HepG2 (cell line): ENCODE results near the gene NR1H3. TPM values are rescaled to one million over a fixed set of nuclear protein-coding genes. Genes with fewer than 3 reads are reported as not detected.

Experiments
- JUN ChIP-seq: sonication (generic); formaldehyde crosslinking; IDR thresholded peaks from 2 replicates; pipeline ENCODE4 v1.4.0; 2020; ENCODE audit warnings: mild to moderate bottlenecking, missing genetic modification reagents
- NR2F1 ChIP-seq, 2 experiments: fragments of 450-650 bp in 1 of 2; formaldehyde crosslinking in 1 of 2; IDR thresholded peaks; 2 replicates each; pipeline versions ENCODE4 v1.5.0 to v1.6.1; 2016 to 2020; ENCODE audit warnings: mild to moderate bottlenecking in 1 of 2, missing compliant biosample characterization in 1 of 2, missing genetic modification reagents in 1 of 2, moderate library complexity in 1 of 2
- PCBP1 ChIP-seq: fragments of 200-400 bp; formaldehyde crosslinking; IDR thresholded peaks from 2 replicates; pipeline ENCODE4 v1.6.1; 2017; ENCODE audit warnings: mild to moderate bottlenecking, low read depth, low read length, borderline replicate concordance
- SNAI1 ChIP-seq: sonication (generic); formaldehyde crosslinking; IDR thresholded peaks from 2 replicates; pipeline ENCODE4 v1.5.0; 2020; ENCODE audit warnings: mild to moderate bottlenecking, missing genetic modification reagents, borderline replicate concordance
- YY1 ChIP-seq: IDR thresholded peaks from 2 replicates; pipeline ENCODE4 v1.6.1; 2011; ENCODE audit warnings: low read length, low read depth, moderate library complexity, mild to moderate bottlenecking; ENCODE audit not compliant: insufficient read depth, insufficient replicate concordance
- ZNF615 ChIP-seq: sonication (generic); formaldehyde crosslinking; IDR thresholded peaks from 2 replicates; pipeline ENCODE4 v1.5.0; 2020; ENCODE audit warnings: mild to moderate bottlenecking, missing genetic modification reagents, borderline replicate concordance
- ZNF746 ChIP-seq: sonication (generic); formaldehyde crosslinking; IDR thresholded peaks from 2 replicates; pipeline ENCODE4 v1.8.0; 2022; ENCODE audit warnings: mild to moderate bottlenecking, missing genetic modification reagents
- polyA plus RNA-seq, 8 experiments: library from polyadenylated mRNA; depleted of rRNA in 3 of 8; stranded (reverse) in 7 of 8; unstranded in 1 of 8; fragments of >200 nt; fragmentation: Illumina TruSeq in 4 of 8; extraction: Trizol in 4 of 8; gene quantifications; 2 replicates each; pipeline versions ENCODE4 v1.2.1 to v1.2.3, GENCODE V29; 2011 to 2016; ENCODE audit warnings: low read depth in 4 of 8, missing spikeins in 1 of 8, mixed read lengths in 1 of 8; ENCODE audit not compliant: insufficient read depth in 1 of 8
- total RNA-seq, 5 experiments: library from RNA; depleted of rRNA; stranded (reverse); fragments of >200 nt; fragmentation: Illumina TruSeq; extraction: Trizol; gene quantifications; 2 replicates each; pipeline ENCODE4 v1.2.3, GENCODE V29; 2016; ENCODE audit warnings: low read depth in 1 of 5
- TF ChIP-seq, protein P1 (sequence below): sonication (generic); formaldehyde crosslinking; IDR thresholded peaks from 2 replicates; pipeline ENCODE4 v1.4.0; 2020; ENCODE audit warnings: missing genetic modification reagents, borderline replicate concordance
- TF ChIP-seq, protein P2 (sequence below): sonication (generic); formaldehyde crosslinking; IDR thresholded peaks from 2 replicates; pipeline ENCODE4 v1.8.0; 2022; ENCODE audit warnings: missing genetic modification reagents, mild to moderate bottlenecking, inconsistent platforms, borderline replicate concordance
- TF ChIP-seq, protein P3 (sequence below): sonication (generic); formaldehyde crosslinking; conservative IDR thresholded peaks from 2 replicates; pipeline ENCODE4 v1.8.1; 2023; ENCODE audit warnings: missing genetic modification reagents
- TF ChIP-seq, protein P4 (sequence below): sonication (generic); formaldehyde crosslinking; IDR thresholded peaks from 2 replicates; pipeline ENCODE4 v1.5.0; 2020; ENCODE audit warnings: mild to moderate bottlenecking, missing genetic modification reagents
- TF ChIP-seq, protein P5 (sequence below): sonication (generic); formaldehyde crosslinking; IDR thresholded peaks from 2 replicates; pipeline ENCODE4 v1.4.0; 2020; ENCODE audit warnings: missing genetic modification reagents, low read depth, mild to moderate bottlenecking, borderline replicate concordance
- TF ChIP-seq, protein P6 (sequence below): IDR thresholded peaks from 2 replicates; pipeline ENCODE4 v1.6.1; 2012; ENCODE audit warnings: low read depth, low read length, improper control_type of control experiment
- TF ChIP-seq, protein P7 (sequence below): IDR thresholded peaks from 2 replicates; pipeline ENCODE4 v1.4.0; 2020; ENCODE audit warnings: mild to moderate bottlenecking, missing genetic modification reagents

NR1H3 gene
- total and polyA plus RNA-seq, 2 of the 13 experiments (the other 11 are each of a cell fraction or from before 2014, with no cell fraction given) = 41.8 to 102 TPM

DNA sequence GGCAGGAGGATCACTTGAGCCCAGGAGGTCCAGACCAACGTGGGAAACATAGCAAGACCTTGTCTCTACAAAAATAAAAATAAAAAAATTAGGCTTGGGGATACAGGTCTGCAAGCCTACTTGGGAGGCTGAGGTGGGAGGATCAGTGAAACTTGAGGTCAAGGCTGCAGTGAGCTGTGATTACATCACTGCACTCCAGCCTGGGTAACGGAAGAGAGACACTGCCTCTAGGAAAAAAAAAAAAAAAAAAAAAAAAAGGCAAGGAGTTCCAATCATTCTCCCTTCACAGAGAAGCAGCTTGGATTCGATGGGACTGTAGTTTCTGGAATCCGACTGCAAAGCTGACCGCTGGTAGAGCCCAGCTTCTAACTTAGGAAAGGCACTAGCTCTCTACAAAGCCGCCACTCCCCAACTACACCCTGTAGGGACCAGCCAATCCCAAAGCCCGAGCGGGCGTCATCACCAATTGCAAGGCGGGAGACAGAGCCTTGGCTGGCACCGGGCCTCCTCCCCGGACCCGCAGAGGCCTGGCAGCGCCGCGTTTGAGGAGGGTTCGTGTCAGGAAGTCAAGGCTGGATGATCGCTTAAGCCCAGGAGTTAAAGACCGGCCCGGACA is 43.7 kb upstream of the NR1H3 start (continued):
- TF ChIP-seq, protein P1, sequence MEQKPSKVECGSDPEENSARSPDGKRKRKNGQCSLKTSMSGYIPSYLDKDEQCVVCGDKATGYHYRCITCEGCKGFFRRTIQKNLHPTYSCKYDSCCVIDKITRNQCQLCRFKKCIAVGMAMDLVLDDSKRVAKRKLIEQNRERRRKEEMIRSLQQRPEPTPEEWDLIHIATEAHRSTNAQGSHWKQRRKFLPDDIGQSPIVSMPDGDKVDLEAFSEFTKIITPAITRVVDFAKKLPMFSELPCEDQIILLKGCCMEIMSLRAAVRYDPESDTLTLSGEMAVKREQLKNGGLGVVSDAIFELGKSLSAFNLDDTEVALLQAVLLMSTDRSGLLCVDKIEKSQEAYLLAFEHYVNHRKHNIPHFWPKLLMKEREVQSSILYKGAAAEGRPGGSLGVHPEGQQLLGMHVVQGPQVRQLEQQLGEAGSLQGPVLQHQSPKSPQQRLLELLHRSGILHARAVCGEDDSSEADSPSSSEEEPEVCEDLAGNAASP (CRISPR knock-in tag) = peak; percentile 26; the same call in 1 of the 2 replicates
- no peak for TF ChIP-seq NR2F1 (CRISPR knock-in tag; IDR thresholded peaks at IDR 0.05)
- no peak for TF ChIP-seq SNAI1
- TF ChIP-seq ZNF615 (CRISPR knock-in tag) = no peak
- no peak for TF ChIP-seq PCBP1
- TF ChIP-seq, protein P2, sequence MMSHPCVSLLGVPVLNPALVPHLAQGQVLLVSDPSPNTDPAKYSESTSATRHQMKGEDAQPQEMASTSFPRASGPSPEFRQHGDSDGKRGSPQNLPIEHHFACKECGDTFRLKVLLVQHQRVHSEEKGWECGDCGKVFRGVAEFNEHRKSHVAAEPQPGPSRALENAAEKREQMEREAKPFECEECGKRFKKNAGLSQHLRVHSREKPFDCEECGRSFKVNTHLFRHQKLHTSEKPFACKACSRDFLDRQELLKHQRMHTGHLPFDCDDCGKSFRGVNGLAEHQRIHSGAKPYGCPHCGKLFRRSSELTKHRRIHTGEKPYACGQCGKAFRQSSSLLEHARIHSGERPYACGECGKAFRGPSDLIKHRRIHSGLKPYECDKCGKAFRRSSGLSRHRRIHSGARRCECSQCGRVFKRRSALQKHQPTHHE = no peak
- 0 out of 2 replicates have a peak, but pooled peaks have one; percentile 20 for TF ChIP-seq ZNF746
- TF ChIP-seq, protein P3, sequence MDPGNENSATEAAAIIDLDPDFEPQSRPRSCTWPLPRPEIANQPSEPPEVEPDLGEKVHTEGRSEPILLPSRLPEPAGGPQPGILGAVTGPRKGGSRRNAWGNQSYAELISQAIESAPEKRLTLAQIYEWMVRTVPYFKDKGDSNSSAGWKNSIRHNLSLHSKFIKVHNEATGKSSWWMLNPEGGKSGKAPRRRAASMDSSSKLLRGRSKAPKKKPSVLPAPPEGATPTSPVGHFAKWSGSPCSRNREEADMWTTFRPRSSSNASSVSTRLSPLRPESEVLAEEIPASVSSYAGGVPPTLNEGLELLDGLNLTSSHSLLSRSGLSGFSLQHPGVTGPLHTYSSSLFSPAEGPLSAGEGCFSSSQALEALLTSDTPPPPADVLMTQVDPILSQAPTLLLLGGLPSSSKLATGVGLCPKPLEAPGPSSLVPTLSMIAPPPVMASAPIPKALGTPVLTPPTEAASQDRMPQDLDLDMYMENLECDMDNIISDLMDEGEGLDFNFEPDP = no peak
- TF ChIP-seq, protein P4, sequence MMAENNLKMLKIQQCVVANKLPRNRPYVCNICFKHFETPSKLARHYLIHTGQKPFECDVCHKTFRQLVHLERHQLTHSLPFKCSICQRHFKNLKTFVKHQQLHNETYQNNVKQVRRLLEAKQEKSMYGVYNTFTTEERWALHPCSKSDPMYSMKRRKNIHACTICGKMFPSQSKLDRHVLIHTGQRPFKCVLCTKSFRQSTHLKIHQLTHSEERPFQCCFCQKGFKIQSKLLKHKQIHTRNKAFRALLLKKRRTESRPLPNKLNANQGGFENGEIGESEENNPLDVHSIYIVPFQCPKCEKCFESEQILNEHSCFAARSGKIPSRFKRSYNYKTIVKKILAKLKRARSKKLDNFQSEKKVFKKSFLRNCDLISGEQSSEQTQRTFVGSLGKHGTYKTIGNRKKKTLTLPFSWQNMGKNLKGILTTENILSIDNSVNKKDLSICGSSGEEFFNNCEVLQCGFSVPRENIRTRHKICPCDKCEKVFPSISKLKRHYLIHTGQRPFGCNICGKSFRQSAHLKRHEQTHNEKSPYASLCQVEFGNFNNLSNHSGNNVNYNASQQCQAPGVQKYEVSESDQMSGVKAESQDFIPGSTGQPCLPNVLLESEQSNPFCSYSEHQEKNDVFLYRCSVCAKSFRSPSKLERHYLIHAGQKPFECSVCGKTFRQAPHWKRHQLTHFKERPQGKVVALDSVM (CRISPR knock-in tag) = peak; percentile 94; the same call in 1 of the 2 replicates
- TF ChIP-seq, protein P5, sequence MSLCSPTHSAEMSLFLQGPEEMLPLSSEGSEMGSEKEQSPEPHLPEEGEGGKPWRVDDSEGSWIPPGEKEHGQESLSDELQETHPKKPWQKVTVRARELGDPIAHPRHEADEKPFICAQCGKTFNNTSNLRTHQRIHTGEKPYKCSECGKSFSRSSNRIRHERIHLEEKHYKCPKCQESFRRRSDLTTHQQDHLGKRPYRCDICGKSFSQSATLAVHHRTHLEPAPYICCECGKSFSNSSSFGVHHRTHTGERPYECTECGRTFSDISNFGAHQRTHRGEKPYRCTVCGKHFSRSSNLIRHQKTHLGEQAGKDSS (CRISPR knock-in tag) = 0 out of 2 replicates have a peak, but pooled peaks have one; percentile 42
- TF ChIP-seq, protein P6, sequence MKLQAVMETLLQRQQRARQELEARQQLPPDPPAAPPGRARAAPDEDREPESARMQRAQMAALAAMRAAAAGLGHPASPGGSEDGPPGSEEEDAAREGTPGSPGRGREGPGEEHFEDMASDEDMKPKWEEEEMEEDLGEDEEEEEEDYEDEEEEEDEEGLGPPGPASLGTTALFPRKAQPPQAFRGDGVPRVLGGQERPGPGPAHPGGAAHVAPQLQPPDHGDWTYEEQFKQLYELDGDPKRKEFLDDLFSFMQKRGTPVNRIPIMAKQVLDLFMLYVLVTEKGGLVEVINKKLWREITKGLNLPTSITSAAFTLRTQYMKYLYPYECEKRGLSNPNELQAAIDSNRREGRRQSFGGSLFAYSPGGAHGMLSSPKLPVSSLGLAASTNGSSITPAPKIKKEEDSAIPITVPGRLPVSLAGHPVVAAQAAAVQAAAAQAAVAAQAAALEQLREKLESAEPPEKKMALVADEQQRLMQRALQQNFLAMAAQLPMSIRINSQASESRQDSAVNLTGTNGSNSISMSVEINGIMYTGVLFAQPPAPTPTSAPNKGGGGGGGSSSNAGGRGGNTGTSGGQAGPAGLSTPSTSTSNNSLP = no peak
- TF ChIP-seq, protein P7, sequence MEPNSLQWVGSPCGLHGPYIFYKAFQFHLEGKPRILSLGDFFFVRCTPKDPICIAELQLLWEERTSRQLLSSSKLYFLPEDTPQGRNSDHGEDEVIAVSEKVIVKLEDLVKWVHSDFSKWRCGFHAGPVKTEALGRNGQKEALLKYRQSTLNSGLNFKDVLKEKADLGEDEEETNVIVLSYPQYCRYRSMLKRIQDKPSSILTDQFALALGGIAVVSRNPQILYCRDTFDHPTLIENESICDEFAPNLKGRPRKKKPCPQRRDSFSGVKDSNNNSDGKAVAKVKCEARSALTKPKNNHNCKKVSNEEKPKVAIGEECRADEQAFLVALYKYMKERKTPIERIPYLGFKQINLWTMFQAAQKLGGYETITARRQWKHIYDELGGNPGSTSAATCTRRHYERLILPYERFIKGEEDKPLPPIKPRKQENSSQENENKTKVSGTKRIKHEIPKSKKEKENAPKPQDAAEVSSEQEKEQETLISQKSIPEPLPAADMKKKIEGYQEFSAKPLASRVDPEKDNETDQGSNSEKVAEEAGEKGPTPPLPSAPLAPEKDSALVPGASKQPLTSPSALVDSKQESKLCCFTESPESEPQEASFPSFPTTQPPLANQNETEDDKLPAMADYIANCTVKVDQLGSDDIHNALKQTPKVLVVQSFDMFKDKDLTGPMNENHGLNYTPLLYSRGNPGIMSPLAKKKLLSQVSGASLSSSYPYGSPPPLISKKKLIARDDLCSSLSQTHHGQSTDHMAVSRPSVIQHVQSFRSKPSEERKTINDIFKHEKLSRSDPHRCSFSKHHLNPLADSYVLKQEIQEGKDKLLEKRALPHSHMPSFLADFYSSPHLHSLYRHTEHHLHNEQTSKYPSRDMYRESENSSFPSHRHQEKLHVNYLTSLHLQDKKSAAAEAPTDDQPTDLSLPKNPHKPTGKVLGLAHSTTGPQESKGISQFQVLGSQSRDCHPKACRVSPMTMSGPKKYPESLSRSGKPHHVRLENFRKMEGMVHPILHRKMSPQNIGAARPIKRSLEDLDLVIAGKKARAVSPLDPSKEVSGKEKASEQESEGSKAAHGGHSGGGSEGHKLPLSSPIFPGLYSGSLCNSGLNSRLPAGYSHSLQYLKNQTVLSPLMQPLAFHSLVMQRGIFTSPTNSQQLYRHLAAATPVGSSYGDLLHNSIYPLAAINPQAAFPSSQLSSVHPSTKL (CRISPR knock-in tag) = no peak
- no peak for TF ChIP-seq JUN (CRISPR knock-in tag)
- no peak for TF ChIP-seq YY1
